CD14-positive monocyte (primary cell): ENCODE data around the gene ECM2. TPM values are rescaled to one million over a fixed set of nuclear protein-coding genes. Genes with fewer than 3 reads are reported as not detected.

Source experiments
- DNase-seq, 3 donors: peaks; one replicate each; pipeline ENCODE4 v3.0.0-alpha.2; 2011 to 2022
- H2AFZ ChIP-seq: 2 replicates; pipeline ENCODE4 v1.6.0; 2012; ENCODE audit warnings: mild to moderate bottlenecking, low read depth, low read length, inconsistent platforms; ENCODE audit not compliant: insufficient read depth, poor library complexity, severe bottlenecking
- H3K27ac ChIP-seq, 2 donors: 1 replicate in 1 of 2; 2 replicates in 1 of 2; pipeline ENCODE4 v1.5.1; 2012 to 2013; ENCODE audit warnings: low read length in 2 of 2, control low read depth in 1 of 2, inconsistent platforms in 1 of 2, low read depth in 1 of 2, mild to moderate bottlenecking in 1 of 2
- H3K27me3 ChIP-seq, 2 donors: one replicate each; pipeline versions ENCODE4 v1.6.0 to v1.6.1; 2011 to 2013; ENCODE audit warnings: low read length in 2 of 2; ENCODE audit not compliant: control insufficient read depth in 2 of 2, insufficient read depth in 2 of 2
- H3K36me3 ChIP-seq, 2 donors: replicated peaks in 1 of 2; 1 replicate in 1 of 2; 2 replicates in 1 of 2; pipeline versions ENCODE4 v1.5.1 to v1.6.1; 2012 to 2013; ENCODE audit warnings: low read length in 2 of 2, control low read depth in 1 of 2, inconsistent platforms in 1 of 2, mild to moderate bottlenecking in 1 of 2; ENCODE audit not compliant: insufficient read depth in 2 of 2, control insufficient read depth in 1 of 2
- H3K4me1 ChIP-seq, 2 donors: 1 replicate in 1 of 2; 2 replicates in 1 of 2; pipeline versions ENCODE4 v1.5.1 to v1.6.1; 2012 to 2013; ENCODE audit warnings: low read length in 2 of 2, control low read depth in 1 of 2, inconsistent platforms in 1 of 2, mild to moderate bottlenecking in 1 of 2, moderate library complexity in 1 of 2; ENCODE audit not compliant: insufficient read depth in 2 of 2, control insufficient read depth in 1 of 2
- H3K4me2 ChIP-seq: replicated peaks from 2 replicates; pipeline ENCODE3; 2012; ENCODE audit warnings: low read length, moderate library complexity, mild to moderate bottlenecking; ENCODE audit not compliant: poor library complexity, severe bottlenecking; ENCODE audit errors: extremely low read depth
- H3K4me3 ChIP-seq, 3 experiments: fragments of 200-600 bp in 1 of 3; sonication (generic) in 1 of 3; replicated peaks in 1 of 3; 1 replicate in 2 of 3; 2 replicates in 1 of 3; pipeline ENCODE4 v1.5.1; 2011 to 2013; ENCODE audit warnings: low read length in 3 of 3, mild to moderate bottlenecking in 3 of 3, control low read depth in 2 of 3, low read depth in 2 of 3, inconsistent platforms in 1 of 3, moderate library complexity in 1 of 3
- H3K79me2 ChIP-seq: 2 replicates; pipeline ENCODE4 v1.6.0; 2012; ENCODE audit warnings: mild to moderate bottlenecking, control low read depth, inconsistent platforms, low read length, moderate library complexity; ENCODE audit not compliant: insufficient read depth
- H3K9ac ChIP-seq: 2 replicates; pipeline ENCODE4 v1.6.0; 2017; ENCODE audit warnings: low read length, mild to moderate bottlenecking; ENCODE audit not compliant: insufficient read depth, poor library complexity, severe bottlenecking
- H3K9me3 ChIP-seq, 2 donors: replicated peaks in 1 of 2; 1 replicate in 1 of 2; 2 replicates in 1 of 2; pipeline versions ENCODE4 v1.5.1 to v1.6.1; 2012 to 2013; ENCODE audit warnings: low read length in 2 of 2, control low read depth in 1 of 2; ENCODE audit not compliant: control insufficient read depth in 1 of 2, insufficient read depth in 1 of 2
- H4K20me1 ChIP-seq: 2 replicates; pipeline ENCODE4 v1.6.0; 2012; ENCODE audit warnings: mild to moderate bottlenecking, low read length, control low read depth, moderate library complexity; ENCODE audit not compliant: insufficient read depth
- H3K27ac Mint-ChIP-seq, 7 donors: one replicate each; pipeline ENCODE4 v1.8.0; 2020; ENCODE audit warnings: mild to moderate bottlenecking in 7 of 7, mixed read lengths in 7 of 7, moderate library complexity in 6 of 7, inconsistent platforms in 2 of 7
- H3K27me3 Mint-ChIP-seq, 3 donors: one replicate each; pipeline ENCODE4 v1.8.0; 2021 to 2022; ENCODE audit warnings: low read depth in 3 of 3, mild to moderate bottlenecking in 3 of 3, mixed read lengths in 3 of 3, moderate library complexity in 3 of 3, inconsistent platforms in 1 of 3
- H3K36me3 Mint-ChIP-seq, 2 donors: one replicate each; pipeline ENCODE4 v1.8.0; 2020; ENCODE audit warnings: mixed read lengths in 2 of 2, inconsistent platforms in 1 of 2, mild to moderate bottlenecking in 1 of 2
- H3K4me1 Mint-ChIP-seq: one replicate; pipeline ENCODE4 v1.8.0; 2020; ENCODE audit warnings: mild to moderate bottlenecking, mixed read lengths
- H3K4me3 Mint-ChIP-seq, 2 donors: one replicate each; pipeline ENCODE4 v1.8.0; 2020; ENCODE audit warnings: mild to moderate bottlenecking in 2 of 2, mixed read lengths in 2 of 2, moderate library complexity in 1 of 2
- H3K9me3 Mint-ChIP-seq, 7 donors: one replicate each; pipeline ENCODE4 v1.8.0; 2020 to 2022; ENCODE audit warnings: mixed read lengths in 7 of 7, mild to moderate bottlenecking in 6 of 7, moderate library complexity in 6 of 7, inconsistent platforms in 2 of 7
- WGBS: methylation state at CpG from one replicate; pipeline ENCODE4 v1.1.5; 2013; ENCODE audit warnings: missing lambda C conversion rate; ENCODE audit not compliant: insufficient coverage; 5-methylcytosine and 5-hydroxymethylcytosine counted together
- intact Hi-C, 2 donors: fragments of 100-400 bp; cut with micrococcal nuclease; formaldehyde crosslinking; loops; one replicate each; pipeline versions ENCODE4 v1.15.0 to v1.15.1; 2023
- polyA plus RNA-seq, 3 donors: library from polyadenylated mRNA; depleted of rRNA in 1 of 3; unstranded in 2 of 3; stranded (reverse) in 1 of 3; fragments of 300-500 nt in 2 of 3; fragments of >200 nt in 1 of 3; fragmentation: Illumina TruSeq in 2 of 3; gene quantifications; 1 replicate in 2 of 3; 2 replicates in 1 of 3; pipeline ENCODE4 v1.2.3, GENCODE V29; 2012 to 2021
- TF ChIP-seq, protein P1 (sequence below): fragments of 200-600 bp; IDR thresholded peaks from one replicate; pipeline ENCODE4 v1.8.0; 2022; ENCODE audit warnings: antibody characterized with exemption, mild to moderate bottlenecking

Gene ECM2
- polyA plus RNA-seq, 3 donors, result 0.15 TPM; not detected in 2

DNA sequence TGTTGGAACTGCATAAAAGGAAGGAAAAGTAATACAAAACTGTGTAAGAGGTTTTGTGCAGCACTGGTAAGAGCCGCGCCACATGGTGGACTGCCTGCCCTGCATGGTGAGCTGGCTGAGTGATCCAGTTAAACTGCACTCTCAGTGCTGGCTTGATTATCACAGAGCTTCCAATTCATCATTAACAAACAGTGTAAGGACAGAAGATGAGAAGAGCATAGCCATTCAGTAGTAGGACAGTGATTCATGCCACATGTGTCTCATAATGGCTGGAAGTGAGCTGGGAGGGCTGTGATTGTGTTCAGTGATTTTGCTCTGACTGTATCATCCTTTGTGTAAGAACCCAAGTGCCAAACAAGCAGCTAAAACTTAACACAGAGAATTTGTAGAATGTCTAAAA, 67.6 kb downstream of the ECM2 start:
- Histone ChIP-seq H3K27ac (no peak overlapping the region), H4K20me1 (no peaks in the 10 kb centered on the region), H3K4me1 (no peaks in the 10 kb centered on the region), H3K4me2 (no peak overlapping the region), H3K9ac (no peak overlapping the region), H3K9me3 (no peaks in the 10 kb centered on the region), H3K79me2 (no peaks in the 10 kb centered on the region), H3K36me3 (no peaks in the 10 kb centered on the region), H2AFZ (no peak overlapping the region), H3K4me3 (no peak overlapping the region), H3K27me3 (no peaks in the 10 kb centered on the region)
- H3K27ac Mint-ChIP-seq, result no peak overlapping the region
- intact Hi-C loops, result no loop called here
- DNase-seq, result no peak
- no peak overlapping the region for H3K4me3 Mint-ChIP-seq
- H3K4me1 Mint-ChIP-seq, result no peaks in the 10 kb centered on the region
- H3K9me3 Mint-ChIP-seq, result no peaks in the 10 kb centered on the region
- peaks cover 0 to 2% (median 0%) of the 10 kb centered on the region in 3 donors for H3K27me3 Mint-ChIP-seq
- TF ChIP-seq, protein P1, sequence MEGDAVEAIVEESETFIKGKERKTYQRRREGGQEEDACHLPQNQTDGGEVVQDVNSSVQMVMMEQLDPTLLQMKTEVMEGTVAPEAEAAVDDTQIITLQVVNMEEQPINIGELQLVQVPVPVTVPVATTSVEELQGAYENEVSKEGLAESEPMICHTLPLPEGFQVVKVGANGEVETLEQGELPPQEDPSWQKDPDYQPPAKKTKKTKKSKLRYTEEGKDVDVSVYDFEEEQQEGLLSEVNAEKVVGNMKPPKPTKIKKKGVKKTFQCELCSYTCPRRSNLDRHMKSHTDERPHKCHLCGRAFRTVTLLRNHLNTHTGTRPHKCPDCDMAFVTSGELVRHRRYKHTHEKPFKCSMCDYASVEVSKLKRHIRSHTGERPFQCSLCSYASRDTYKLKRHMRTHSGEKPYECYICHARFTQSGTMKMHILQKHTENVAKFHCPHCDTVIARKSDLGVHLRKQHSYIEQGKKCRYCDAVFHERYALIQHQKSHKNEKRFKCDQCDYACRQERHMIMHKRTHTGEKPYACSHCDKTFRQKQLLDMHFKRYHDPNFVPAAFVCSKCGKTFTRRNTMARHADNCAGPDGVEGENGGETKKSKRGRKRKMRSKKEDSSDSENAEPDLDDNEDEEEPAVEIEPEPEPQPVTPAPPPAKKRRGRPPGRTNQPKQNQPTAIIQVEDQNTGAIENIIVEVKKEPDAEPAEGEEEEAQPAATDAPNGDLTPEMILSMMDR, result no peak
- H3K36me3 Mint-ChIP-seq, result peaks cover 0 to 3% of the 10 kb centered on the region in 2 donors
- WGBS, result 100% methylated on average over 2 of the region's 2 CpGs

DNA sequence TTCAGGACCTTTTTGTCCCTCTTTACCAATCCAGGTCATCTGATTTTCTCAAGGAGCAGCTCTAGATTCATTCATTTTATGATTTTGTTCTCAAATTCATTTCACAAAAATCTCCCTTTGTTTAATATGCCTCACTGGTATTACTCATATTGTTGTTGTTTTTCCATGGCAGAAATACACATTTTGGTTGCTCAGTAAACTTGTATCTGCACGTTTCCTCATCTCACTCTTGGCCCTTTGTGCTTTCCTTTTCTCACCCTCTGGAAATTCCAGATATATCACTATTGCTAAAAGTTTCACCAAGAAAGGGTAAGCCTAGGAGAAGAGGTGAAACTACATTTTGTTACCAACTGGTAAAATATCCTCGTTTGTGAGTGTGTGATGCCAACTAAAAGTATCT, 68.3 kb downstream of the ECM2 start:
- H3K4me3 ChIP-seq, result no peak overlapping the region
- H3K4me1 Mint-ChIP-seq, result no peaks in the 10 kb centered on the region
- no peaks in the 10 kb centered on the region for H3K9me3 ChIP-seq
- TF ChIP-seq, protein P1, result no peak
- H3K27ac Mint-ChIP-seq, result no peak overlapping the region
- intact Hi-C loops, result no loop called here
- H3K79me2 ChIP-seq, result no peaks in the 10 kb centered on the region
- no CpG with 5 or more reads among the region's 2 CpGs for WGBS
- no peaks in the 10 kb centered on the region for H3K4me1 ChIP-seq
- no peak overlapping the region for H3K4me2 ChIP-seq
- no peak overlapping the region for H3K9ac ChIP-seq
- no peak overlapping the region for H3K4me3 Mint-ChIP-seq
- no peak for DNase-seq
- H3K27ac ChIP-seq, result no peak overlapping the region
- H3K27me3 Mint-ChIP-seq, result peaks cover 0 to 2% (median 0%) of the 10 kb centered on the region in 3 donors
- no peak overlapping the region for H2AFZ ChIP-seq
- H4K20me1 ChIP-seq, result no peaks in the 10 kb centered on the region
- H3K36me3 ChIP-seq, result no peaks in the 10 kb centered on the region
- no peaks in the 10 kb centered on the region for H3K9me3 Mint-ChIP-seq
- H3K27me3 ChIP-seq, result no peaks in the 10 kb centered on the region
- H3K36me3 Mint-ChIP-seq, result peaks cover 0 to 3% of the 10 kb centered on the region in 2 donors
